HG03108 (cell line): ENCODE results near the gene IFI27.

Experiments
- ATAC-seq: cut with Tn5 transposase; IDR thresholded peaks from one replicate; pipeline ENCODE4 v1.9.1; 2021; ENCODE audit warnings: moderate library complexity; ENCODE audit not compliant: unreplicated experiment

Gene IFI27

DNA sequence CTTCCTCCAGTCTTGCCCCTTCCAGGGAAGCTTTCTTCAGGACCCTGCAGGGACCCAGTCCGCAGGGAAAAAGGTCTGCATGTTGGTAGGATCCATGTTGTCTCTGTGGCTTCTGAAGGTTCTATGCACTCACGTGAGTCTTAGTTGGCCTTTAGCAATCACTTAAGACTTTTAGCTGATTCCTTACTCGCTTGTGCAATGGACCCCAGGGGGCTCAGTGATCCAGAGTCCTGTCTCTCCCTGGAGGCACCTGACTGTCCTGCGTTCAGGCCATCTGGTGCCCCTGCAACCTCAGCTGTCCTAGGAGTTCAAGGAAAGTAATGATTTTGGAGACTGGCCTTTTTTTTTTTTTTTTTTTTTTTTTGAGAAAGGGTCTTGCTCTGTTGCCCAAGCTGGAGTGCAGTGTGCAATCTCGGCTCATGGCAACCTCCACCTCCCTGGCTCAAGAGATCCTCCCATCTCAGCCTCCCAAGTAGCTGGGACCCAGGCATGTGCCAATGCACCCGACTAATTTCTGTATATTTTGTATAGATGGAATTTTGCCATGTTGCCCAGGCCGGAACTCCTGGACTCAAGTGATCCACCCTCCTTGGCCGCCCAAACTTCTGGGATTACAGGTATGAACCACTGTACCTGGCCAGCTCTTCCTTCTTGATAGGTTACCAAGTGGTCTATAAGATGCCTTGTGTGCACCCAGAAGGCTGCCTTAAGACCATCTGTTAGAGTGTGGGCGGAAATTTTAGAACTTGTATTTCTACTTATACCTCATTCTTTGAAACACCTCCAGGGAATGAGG is 14.2 kb downstream of the IFI27 start:
- ATAC-seq, result no peak

DNA sequence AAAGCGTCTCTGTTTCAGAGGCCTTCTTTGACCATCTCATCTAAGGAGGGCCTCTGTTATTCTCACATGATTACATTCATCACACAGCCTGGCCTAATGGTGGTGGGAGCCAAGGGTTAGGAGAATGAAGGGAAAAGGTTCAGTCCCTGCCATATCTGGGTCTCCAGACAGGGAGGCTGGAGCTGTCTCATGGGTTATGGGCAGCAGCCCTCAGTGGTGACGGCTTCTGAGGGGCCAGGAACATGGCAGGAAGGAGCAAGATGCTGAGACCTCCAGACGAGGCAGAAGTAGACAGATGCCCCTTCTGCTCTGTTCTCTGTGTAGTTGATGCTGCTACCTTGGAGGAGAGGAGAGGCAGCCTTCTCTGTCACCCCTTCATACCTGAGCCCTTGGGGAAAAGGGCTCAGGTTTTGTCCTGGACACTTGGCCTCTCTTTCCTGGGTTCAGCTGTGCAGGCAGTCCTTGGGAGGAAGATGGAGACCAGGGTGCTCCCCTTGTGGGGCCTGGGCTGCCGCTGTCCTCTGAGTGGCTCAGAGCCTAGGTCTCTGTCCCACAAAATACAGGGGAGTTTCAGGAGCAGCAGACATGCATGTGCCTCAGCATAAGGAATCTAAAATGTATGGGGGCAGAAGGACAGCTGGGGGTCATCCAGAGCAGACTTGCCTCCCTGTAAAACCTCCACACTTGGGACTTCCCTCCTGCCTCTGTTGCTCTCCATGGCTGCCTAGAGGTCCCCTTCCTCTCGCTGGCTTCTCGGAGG is 15.3 kb downstream of the IFI27 start:
- no peak for ATAC-seq

DNA sequence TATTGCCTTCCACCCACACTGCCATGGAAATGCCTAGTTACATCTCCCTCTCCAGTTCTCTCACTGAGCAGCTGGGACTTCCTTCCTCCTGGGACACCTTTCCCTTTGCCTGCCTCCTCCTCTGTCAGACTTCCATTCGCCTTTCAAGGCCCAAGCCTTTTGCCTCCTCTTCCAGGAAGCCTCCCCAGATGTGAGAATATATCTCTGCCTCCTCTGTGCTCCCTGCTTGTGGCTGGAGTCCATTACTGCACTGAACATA is 15.8 kb downstream of the IFI27 start:
- no peak for ATAC-seq

DNA sequence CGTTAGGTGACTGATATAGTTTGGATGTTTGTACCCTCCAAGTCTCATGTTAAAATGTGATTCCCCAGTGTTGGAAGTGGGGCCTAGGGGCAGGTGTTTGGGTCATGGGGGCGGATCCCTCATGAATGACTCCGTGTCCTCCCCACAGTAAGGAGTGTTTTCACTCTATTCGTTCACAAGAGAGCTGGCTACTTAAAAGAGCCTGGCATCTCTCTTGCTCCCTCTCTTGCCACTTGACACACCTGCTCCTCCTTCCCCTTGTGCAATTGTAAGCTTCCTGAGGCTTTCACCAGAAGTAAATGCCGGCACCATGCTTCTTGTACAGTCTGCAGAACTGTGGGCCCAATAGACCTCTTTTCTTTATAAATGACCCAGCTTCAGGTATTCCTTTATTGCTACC is 16.3 kb downstream of the IFI27 start:
- no peak for ATAC-seq

DNA sequence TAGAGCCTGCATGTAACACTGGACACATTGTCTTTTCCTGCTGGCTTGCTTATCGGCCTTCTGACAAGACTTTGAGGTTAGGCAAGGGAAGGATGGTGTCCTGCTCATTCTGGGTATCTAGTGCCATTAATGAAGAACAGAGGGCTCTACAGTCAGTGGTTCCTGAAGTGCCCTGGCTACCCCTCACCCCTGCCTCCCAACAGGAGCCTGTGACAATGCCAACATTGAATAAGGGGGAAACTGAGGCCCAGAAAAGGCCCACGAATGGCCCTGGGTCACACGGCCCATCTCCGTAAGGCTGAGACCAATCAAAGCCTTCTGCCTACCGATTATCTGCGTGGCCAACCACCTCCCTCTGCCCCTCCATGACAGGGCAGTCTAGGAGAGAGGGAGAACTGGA is 16.8 kb downstream of the IFI27 start:
- no peak for ATAC-seq

DNA sequence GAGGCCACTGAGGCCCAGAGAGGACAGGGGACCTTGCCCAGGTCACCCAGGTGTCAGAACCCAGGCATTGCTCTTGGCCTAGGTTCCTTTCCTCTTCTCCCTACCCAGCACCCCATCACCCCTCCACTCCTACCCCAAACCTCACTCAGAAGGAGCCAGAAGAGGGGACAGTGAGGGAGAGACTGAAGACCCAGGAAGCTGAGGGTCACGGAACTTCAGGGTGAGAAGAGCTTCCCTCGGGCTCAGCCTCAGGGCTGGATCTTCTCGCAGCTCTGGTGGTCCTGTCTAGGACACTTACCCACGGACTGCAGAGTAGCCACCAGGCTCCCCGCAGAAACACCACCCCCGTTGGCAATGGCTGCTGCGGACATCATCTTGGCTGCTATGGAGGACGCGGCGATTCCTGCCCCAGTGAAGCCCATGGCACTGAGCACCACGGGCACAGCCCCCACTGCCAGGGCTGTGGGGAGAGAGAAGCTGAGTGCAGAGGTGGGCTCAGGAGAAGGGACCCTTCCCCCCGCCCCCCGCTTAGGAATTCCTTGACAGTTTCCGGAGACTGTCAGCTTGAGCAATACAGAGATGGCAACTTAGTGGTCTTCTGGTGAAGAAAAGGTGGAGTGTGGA is 17.8 kb downstream of the IFI27 start:
- no peak for ATAC-seq

DNA sequence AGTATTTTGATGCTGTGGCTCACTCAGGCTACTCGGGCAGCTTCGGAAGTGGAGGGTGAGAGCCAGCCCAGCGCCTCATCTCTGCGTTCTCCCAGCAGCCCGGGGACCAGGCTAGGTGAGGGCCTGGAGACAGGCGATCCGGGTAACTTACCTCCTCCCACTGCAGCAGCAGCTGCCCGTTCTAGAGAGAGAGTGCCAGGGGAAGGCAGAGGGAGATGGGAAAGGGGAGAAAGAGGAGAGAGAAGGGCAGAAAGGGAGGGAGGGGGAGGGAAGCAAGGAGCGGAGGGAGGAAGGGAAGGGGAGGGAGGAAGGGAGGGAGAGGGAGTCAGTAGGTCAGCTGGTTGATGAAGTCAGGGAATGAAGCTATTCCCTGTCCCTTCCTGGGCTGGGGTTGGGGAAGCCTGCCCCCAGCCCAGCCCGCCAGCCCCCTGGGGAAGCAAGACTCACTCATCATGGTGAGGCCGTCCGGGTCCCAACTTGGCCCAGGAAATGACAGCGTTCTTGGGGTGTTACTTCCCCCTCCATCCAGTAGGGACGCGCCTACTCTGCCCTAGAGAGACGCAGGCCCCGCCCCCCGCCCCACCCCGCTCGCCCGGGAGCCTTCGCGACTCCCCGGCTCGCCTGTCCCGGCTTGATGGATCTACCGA is 18.7 kb downstream of the IFI27 start, which contains the start of gene IFI27L2:
TSS of gene IFI27L2 (minus strand) at position 494 of the 647 bp plus-strand sequence. CDS start at position 454, 40 bp downstream.
- peak; percentile 92 for ATAC-seq

DNA sequence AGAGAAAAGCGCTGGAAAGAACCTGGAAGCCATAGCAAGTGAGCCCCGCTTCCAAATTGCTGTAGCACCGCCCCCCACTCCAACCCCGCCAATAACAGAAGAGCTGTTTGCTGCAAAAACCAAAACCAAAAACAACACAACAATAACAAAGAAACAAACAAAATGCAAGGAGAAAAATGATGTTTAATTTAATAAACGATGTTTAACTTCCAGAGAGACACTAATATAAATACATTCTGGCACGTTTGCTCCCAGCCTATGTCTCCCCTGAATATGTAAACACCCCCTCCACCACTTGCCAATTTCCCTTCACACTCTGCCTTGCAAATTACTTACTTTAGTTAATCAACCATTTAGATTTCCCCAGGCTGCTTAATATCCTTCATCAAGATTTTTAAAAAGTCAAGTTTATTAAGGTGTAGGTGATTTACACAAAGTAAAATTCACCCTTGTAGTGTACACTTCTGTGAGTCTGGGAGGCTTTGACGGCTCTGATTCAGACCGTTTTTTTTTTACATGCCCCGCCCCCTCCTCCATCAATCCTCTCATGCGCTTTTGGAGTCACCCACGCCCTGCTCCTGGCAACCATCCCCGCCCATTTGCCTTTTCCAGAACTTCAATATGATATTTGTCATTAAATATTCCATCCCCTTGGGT is 19.4 kb downstream of the IFI27 start:
- ATAC-seq, result no peak

DNA sequence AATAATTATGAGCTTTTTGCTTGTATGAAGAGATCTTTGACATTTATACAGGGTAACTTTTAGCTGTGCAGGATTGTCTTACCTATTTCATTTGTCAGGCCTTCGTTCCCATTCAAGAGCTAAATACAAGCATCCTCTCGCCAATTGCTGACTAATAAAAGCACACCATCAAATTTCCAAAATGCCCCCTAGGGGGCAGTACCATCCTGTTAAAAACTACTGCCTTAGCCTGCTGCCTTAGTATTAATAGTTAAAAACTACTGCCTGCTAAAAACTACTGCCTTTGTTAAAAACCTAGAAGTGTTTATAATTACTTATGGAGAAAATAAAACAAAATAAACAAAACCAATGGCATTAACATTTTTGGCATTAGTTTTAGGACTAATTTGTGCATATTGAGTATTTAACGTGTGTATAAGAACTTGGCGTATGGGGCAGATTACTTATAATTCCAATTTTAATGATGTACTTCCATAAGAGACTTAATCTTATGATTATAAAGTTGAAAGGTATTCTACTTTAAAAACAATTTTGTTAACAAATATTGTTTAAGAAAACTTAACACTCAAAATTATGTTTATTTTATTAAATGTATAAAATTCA is 21.9 kb downstream of the IFI27 start:
- no peak for ATAC-seq

DNA sequence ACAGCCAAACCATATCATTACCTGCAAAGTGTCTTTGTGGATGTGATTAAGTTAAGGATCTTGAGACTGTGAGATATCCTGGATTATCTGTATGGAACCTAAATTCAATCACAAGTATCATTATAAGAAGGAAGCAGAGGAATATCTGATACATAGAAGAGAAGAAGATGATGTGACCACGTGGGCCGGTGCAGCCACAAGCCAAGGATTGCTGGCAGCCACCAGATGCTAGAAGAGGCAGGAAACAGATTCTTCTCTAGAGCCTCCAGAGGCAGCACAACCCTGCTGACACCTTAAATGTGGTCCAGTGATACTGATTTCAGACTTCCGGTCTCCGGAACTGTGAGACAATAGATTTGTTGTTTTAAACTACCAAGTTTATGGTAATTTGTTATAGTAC is 24.9 kb downstream of the IFI27 start:
- ATAC-seq, result no peak

DNA sequence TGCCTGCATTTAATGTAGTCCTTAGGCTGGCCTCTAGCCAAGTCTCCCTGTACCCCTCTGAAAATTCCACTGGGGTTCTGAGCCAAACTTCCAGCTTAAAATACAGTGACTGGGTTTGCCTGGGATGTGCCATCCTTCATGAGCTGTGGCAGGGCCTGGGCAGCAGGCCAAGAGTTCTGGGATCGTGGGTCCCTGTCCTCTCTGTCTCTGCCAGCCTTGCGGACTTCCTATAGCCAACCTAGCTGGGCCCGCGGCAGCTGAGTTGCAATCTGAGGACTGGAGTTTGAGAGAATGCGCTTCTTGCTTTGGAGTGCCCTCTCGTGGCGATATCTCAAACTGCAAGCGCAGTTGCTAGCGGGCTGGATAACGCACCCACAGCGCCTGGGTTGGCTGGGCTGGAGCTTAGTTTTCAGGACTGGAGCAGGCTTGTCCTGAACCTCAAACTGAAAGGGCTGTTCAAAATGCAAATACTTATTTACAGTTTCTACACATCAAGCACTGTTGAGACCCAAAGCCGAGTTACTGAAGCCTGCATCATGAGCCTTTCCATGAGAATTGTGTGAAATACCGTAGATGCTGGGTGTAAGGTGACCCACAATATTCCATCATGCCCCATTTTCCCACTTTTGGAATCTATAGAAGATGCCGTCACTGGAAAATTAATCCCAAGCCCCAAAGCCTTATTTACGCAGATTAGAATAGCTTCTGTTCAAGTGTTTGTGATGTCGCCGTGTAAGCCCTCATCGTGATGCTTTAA is 26.2 kb downstream of the IFI27 start:
- ATAC-seq, result peak; percentile 58

DNA sequence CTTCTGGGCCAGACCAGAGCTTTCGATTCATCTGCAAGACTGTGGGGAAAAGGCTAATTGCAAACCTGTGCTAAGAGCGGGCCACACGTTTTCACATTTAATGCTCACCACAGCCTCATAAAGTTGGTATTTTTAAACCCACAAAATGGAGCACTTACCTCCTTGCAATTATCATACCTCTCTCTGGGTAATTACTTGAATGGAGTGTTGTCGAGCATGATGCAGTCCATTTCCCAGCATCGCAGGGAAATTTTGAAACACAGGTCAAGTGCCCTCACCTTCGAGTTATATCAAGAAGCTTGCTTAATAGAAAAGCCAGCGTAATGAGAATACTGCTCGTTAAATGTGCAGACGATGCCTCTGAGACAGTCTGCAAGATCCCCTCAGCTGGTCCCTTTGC is 27.7 kb downstream of the IFI27 start:
- no peak for ATAC-seq

DNA sequence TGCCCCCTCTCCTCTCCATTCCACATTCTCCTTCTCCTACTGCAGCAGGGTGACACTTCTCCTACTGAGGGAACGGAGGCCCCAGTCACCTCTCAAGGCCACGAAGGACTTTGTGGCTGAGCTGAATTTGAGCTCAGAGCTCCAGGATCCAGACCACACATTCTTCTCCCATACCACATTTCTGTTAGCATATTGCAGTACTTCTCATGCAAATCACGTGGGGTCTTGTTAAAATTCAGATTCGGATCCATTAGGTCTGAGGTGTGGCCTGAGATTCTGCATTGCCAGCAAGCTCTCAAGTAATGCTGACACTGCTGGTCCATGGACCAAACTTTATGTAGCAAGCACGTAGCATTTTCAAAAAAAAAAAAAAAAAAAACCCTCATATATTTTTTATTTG is 28.5 kb downstream of the IFI27 start:
- no peak for ATAC-seq

DNA sequence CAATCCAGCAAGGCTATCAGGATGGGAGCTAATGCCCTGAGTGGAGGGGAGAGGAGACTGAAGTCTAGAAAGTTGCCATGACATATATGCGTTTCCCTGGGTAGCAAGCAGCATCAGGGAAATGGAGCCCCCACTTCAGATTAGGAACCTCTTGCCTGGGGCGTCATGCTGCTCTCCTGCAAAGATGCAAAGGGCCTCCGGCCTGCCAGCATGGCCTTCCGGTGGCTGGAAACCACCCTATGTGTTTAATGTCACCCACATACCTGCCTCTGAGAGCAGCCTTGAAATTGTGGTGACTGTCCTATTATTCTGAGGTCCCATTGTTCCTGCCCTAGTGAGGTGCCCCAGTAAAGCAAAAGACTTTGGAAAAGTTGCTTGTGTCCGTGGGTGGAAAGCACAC is 28.9 kb downstream of the IFI27 start:
- ATAC-seq, result no peak

DNA sequence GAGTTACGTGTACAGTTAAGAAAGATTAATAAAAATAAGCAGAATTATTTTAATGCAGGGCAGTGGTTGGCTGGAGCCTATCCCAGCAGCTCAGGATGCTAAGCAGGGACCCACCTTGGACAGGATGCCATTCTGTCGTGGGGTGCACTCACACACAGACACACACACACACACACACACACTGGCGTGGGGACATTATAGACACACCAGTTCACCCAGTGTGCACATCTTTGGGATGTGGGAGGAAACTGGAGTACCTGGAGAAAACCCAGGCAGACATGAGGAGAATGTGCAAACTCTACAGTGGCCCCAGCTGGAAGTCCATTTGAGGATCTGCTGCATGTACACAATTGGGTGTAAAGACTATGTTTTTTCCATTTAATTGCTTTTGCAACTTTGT is 31.7 kb downstream of the IFI27 start:
- no peak for ATAC-seq

DNA sequence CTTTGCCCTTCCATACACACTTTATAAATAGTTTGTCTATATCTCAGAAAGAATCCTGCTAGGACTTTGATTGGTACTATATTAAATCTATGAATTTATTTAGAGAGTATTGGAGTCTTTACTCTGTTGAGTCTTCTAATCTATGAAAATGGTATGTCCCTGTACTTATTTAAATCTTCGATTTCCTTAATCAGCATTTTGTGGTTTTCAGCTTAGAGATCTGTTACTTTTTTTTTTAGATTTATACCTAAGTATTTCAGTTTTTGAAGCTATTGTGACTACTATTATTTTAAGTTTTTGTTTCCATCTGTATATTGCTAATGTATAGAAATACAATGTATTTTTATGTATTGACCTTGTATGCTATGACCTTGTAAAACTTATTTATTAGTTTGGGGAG is 32.3 kb downstream of the IFI27 start:
- ATAC-seq, result no peak

DNA sequence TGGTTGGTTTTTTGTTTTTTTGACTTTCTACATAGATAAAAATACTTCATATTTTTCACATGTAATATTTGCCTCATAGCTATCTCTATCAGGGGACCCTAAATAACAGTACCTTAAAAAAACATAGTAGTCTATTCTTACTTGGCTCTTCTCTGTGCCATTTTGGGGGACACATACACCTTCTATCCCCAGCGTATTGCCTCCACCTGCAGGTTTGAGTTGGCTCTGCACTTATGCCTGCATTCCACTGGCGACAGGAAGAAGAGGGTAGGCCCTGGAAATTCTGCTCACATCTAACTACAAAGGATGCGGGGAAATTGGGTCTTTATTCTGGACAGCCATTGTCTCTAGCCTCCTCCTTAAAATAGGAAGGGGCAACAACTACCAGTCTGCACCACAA is 32.7 kb downstream of the IFI27 start:
- ATAC-seq, result no peak

DNA sequence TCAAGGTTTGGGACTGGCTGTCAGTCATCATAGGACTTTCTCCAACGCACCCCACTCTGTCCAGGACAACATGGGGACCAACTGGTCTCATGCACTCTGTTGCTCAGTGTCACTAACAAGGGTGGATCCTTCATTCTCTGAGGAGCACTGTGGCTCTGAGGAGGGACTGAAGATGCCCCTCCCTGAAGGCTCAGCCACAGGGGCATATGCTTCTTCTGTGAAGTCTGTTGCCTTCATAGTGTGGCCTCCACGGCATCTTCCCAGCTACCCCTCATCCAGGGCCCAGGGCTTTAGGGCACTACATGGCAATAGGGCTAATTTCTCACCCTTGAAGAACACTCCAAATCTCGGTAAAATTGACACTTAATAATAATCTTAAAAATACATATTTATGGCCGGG is 33.2 kb downstream of the IFI27 start:
- ATAC-seq, result no peak

DNA sequence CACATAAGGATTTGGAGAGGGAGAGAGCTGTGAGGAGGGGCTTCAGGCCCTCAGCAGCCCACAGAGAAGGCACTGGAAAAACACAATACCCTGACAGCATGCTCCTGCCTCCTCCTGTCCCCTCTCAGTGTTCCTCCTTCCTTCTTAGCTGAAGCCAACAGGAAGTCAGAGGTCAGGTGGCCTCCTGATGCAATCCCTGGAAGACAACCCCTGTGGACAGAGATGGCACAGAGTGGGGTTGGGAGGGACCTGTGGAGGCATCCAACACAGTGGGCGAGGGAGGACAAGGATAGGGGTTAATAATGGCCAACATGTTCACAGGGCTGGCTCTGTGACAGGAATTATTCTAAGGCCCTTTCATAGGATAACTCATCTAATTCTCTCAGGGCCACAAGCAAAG is 34.2 kb downstream of the IFI27 start:
- ATAC-seq, result no peak

DNA sequence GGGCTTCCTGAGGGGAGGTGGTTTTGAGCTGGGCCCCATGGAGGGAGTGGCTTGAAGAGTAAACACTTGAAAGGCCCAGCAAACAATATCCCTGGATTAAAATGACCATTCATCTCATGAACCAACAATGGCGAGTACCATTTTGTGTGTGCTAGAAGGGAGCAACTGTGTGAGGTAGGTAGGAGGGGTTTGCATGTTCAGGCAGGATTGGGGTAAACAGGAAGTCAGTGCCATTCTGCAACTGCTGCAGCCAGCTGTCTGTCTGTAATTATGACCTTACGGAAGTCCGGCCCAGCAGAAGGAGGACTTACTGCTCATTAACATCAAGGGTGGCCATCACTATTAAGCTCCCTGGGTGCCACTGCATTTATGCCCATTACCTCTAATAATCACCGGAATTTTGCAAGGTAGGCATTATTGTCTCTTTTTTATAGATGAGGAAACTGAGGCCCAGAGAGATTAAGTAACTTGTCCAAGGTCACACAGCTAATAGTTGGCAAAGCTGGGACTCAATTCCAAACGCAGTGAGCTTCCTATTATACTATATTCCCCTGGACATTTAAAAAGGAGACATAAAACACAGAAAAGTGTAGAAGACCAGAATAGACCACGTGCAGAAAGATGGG is 35.5 kb downstream of the IFI27 start:
- ATAC-seq, result no peak
